Measurements from ENCODE around the gene ZKSCAN7.

The ZKSCAN7 gene

GRCh38 chr3:44555723-44556122 lies 730 bp downstream of the ZKSCAN7 start:
- TF ChIP-seq TCF12 (IDR thresholded peaks at IDR 0.05; ENCODE audit: low read depth) = no peak
- TF ChIP-seq MAX (IDR thresholded peaks at IDR 0.05) = no peak
- TF ChIP-seq EGR1 (IDR thresholded peaks at IDR 0.05) = no peak
- TF ChIP-seq USF1 (IDR thresholded peaks at IDR 0.05) = no peak
- no peak for TF ChIP-seq RAD21 (IDR thresholded peaks at IDR 0.05; ENCODE audit: low read depth)
- TF ChIP-seq CEBPB (IDR thresholded peaks at IDR 0.05) = no peak
- TF ChIP-seq ZBTB7A (IDR thresholded peaks at IDR 0.05; ENCODE audit: low read depth) = no peak
- no peak for TF ChIP-seq TAF1 (IDR thresholded peaks at IDR 0.05; ENCODE audit: low read depth)
- TF ChIP-seq EP300 (IDR thresholded peaks at IDR 0.05; ENCODE audit: borderline replicate concordance) = no peak
- no peak for TF ChIP-seq FOXM1 (IDR thresholded peaks at IDR 0.05; ENCODE audit: borderline replicate concordance, low read depth)

GRCh38 chr3:44557074-44557473 lies 2.1 kb downstream of the ZKSCAN7 start:
- TF ChIP-seq USF1 (IDR thresholded peaks at IDR 0.05) (no peak), RAD21 (IDR thresholded peaks at IDR 0.05; ENCODE audit: low read depth) (no peak), FOXM1 (IDR thresholded peaks at IDR 0.05; ENCODE audit: borderline replicate concordance, low read depth) (no peak), ZBTB7A (IDR thresholded peaks at IDR 0.05; ENCODE audit: low read depth) (no peak), TEAD4 (IDR thresholded peaks at IDR 0.05) (no peak), TAF1 (IDR thresholded peaks at IDR 0.05; ENCODE audit: low read depth) (no peak), NFIC (IDR thresholded peaks at IDR 0.05) (no peak), TCF12 (IDR thresholded peaks at IDR 0.05; ENCODE audit: low read depth) (no peak), CEBPB (IDR thresholded peaks at IDR 0.05) (no peak), CREB1 (IDR thresholded peaks at IDR 0.05; ENCODE audit: low read depth) (no peak), EP300 (IDR thresholded peaks at IDR 0.05; ENCODE audit: borderline replicate concordance) (no peak)

- TF ChIP-seq NFIC (IDR thresholded peaks at IDR 0.05) (no peak), TAF1 (IDR thresholded peaks at IDR 0.05; ENCODE audit: low read depth) (no peak), USF1 (IDR thresholded peaks at IDR 0.05) (no peak), REST (IDR thresholded peaks at IDR 0.05; ENCODE audit: low read depth) (no peak), EGR1 (IDR thresholded peaks at IDR 0.05) (no peak), EP300 (IDR thresholded peaks at IDR 0.05; ENCODE audit: borderline replicate concordance) (no peak)
These were observed 6.1 kb downstream of the ZKSCAN7 start for GRCh38 chr3:44561076-44561475.

- TF ChIP-seq REST (IDR thresholded peaks at IDR 0.05; ENCODE audit: low read depth) (no peak), EGR1 (IDR thresholded peaks at IDR 0.05) (no peak)
These were observed 7.2 kb downstream of the ZKSCAN7 start for GRCh38 chr3:44562147-44562546.

- no peak for TF ChIP-seq USF1 (IDR thresholded peaks at IDR 0.05)
- no peak for TF ChIP-seq RAD21 (IDR thresholded peaks at IDR 0.05; ENCODE audit: low read depth)
- no peak for TF ChIP-seq YY1 (IDR thresholded peaks at IDR 0.05; ENCODE audit: low read depth)
- TF ChIP-seq REST (IDR thresholded peaks at IDR 0.05; ENCODE audit: low read depth) = no peak
- no peak for TF ChIP-seq TAF1 (IDR thresholded peaks at IDR 0.05; ENCODE audit: low read depth)
- TF ChIP-seq CEBPB (IDR thresholded peaks at IDR 0.05) = no peak
- no peak for TF ChIP-seq CREB1 (IDR thresholded peaks at IDR 0.05; ENCODE audit: low read depth)
- no peak for TF ChIP-seq FOXM1 (IDR thresholded peaks at IDR 0.05; ENCODE audit: borderline replicate concordance, low read depth)
- no peak for TF ChIP-seq TEAD4 (IDR thresholded peaks at IDR 0.05)
- TF ChIP-seq ZBTB7A (IDR thresholded peaks at IDR 0.05; ENCODE audit: low read depth) = no peak
- TF ChIP-seq EGR1 (IDR thresholded peaks at IDR 0.05) = no peak
- TF ChIP-seq TCF12 (IDR thresholded peaks at IDR 0.05; ENCODE audit: low read depth) = no peak
These were observed 13.6 kb downstream of the ZKSCAN7 start for GRCh38 chr3:44568561-44568960.
